ENCODE results near the gene ANO3. TPM values are rescaled to one million over a fixed set of nuclear protein-coding genes. Genes with fewer than 3 reads are reported as not detected.

The ANO3 gene
- total RNA-seq, 4 donors from 2014 or later = 0.13 to 0.63 (median 0.52) TPM

DNA sequence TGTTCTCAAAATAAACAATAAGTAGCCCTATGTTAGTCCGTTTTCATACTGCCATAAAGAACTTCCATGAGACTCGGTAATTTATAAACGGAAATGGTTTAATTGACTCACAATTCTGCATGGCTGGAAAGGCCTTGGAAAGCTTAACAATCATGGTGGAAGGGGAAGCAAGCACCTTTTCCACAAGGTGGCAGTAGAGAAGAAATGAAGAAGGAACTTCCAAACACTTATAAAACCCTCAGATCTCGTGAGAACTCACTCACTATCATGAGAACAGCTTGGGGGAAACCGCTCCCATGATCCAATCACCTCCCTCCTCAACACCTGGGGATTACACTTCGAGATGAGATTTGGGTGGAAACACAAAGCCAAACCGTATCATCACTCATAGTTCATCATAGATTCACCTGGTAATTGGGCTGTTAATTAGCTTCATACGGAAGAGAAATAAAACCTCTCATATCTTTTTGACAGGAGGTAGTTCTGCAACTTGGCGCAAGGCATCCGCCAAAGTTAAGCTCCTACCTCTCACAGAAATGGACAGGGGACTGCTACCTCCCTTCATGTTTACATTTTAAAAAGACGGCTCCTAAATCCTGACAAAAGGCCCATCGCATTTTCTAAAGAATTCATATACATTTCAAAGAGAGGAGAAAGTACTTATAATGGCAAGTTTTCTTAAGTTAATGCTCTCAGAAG lies 191.1 kb downstream of the ANO3 start:
- WGBS, 2 donors = 71 to 77% methylated on average over 12 of the region's 12 CpGs
- no peak overlapping the region for H3K4me3 ChIP-seq (replicated peaks in 1 of 3)
- H3K36me3 ChIP-seq = no peaks in the 10 kb centered on the region
- no peaks in the 10 kb centered on the region for H3K9me3 ChIP-seq
- intact Hi-C loops (cut with DNase I) = loop anchor here (10.0 kb wide), 1 partner anchor 122 kb away; no protein-coding TSS in a partner anchor
- peak in 1 of 2 donors; percentile 7 for DNase-seq
- no peak overlapping the region for H3K27ac ChIP-seq
- no peaks in the 10 kb centered on the region for H3K4me1 ChIP-seq
- no peaks in the 10 kb centered on the region for H3K27me3 ChIP-seq
- no peak for TF ChIP-seq POLR2A (IDR thresholded peaks at IDR 0.05)
- TF ChIP-seq, protein P1, sequence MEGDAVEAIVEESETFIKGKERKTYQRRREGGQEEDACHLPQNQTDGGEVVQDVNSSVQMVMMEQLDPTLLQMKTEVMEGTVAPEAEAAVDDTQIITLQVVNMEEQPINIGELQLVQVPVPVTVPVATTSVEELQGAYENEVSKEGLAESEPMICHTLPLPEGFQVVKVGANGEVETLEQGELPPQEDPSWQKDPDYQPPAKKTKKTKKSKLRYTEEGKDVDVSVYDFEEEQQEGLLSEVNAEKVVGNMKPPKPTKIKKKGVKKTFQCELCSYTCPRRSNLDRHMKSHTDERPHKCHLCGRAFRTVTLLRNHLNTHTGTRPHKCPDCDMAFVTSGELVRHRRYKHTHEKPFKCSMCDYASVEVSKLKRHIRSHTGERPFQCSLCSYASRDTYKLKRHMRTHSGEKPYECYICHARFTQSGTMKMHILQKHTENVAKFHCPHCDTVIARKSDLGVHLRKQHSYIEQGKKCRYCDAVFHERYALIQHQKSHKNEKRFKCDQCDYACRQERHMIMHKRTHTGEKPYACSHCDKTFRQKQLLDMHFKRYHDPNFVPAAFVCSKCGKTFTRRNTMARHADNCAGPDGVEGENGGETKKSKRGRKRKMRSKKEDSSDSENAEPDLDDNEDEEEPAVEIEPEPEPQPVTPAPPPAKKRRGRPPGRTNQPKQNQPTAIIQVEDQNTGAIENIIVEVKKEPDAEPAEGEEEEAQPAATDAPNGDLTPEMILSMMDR (IDR thresholded peaks at IDR 0.05) = peak in 5 of 6 experiments; percentile 16 to 52 (median 38)

DNA sequence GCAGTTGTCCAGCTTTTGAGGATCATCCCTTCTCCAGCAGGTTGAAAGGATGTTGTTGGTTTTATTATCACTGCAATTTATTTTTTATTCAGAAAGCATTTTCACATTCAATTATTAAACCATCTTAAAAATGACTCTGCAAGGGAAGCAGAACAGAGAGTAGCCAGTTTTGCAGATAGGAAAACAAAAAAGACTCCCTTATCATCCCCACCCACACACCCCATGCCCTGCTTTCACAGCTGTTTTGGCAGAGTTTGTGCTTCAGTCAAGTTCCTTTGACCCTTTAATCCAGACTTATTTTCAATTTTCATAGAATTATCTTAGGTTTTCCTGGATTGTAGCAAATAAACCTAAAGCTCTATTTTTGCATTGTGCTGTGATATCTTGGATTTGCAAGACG lies 195.8 kb downstream of the ANO3 start:
- Histone ChIP-seq H3K4me3 (replicated peaks in 1 of 3) (no peak overlapping the region), H3K9me3 (no peaks in the 10 kb centered on the region), H3K27ac (no peak overlapping the region), H3K36me3 (no peaks in the 10 kb centered on the region), H3K27me3 (no peaks in the 10 kb centered on the region), H3K4me1 (no peaks in the 10 kb centered on the region)
- WGBS, 2 donors = 72 to 84% methylated on average over 1 of the region's 1 CpG
- TF ChIP-seq, protein P1 (IDR thresholded peaks at IDR 0.05) = no peak
- TF ChIP-seq POLR2A (IDR thresholded peaks at IDR 0.05) = no peak
- no peak for DNase-seq
- intact Hi-C loops (cut with DNase I) = loop anchor here (10.0 kb wide), 1 partner anchor 117 kb away; no protein-coding TSS in a partner anchor

DNA sequence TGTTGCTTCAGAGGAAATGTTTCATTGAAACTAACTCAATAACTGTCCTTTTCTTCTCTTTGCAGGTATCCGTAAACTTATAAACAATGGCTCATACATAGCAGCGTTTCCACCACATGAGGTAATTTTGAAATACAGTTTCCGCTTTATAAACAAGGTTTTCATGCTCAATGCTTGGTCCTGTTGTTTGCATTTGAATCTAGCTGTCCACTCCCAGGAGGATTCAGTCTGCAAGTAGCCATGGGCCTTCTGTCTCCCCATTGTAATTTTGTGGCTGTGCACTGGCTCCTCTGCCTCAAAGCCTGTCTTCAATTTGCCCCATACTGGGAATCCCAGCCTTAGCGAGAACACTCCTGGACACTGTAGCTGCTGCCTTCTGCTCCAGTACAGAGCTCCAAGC lies 205.4 kb downstream of the ANO3 start:
- DNase-seq = no peak
- Histone ChIP-seq H3K36me3 (no peaks in the 10 kb centered on the region), H3K4me1 (no peaks in the 10 kb centered on the region), H3K9me3 (no peaks in the 10 kb centered on the region), H3K27ac (no peak overlapping the region), H3K27me3 (no peaks in the 10 kb centered on the region), H3K4me3 (replicated peaks in 1 of 3) (no peak overlapping the region)
- 88 to 92% methylated on average over 4 of the region's 4 CpGs for WGBS, 2 donors
- intact Hi-C loops (cut with DNase I) = no loop called here
- TF ChIP-seq POLR2A (IDR thresholded peaks at IDR 0.05) = no peak
- TF ChIP-seq, protein P1 (IDR thresholded peaks at IDR 0.05) = no peak

DNA sequence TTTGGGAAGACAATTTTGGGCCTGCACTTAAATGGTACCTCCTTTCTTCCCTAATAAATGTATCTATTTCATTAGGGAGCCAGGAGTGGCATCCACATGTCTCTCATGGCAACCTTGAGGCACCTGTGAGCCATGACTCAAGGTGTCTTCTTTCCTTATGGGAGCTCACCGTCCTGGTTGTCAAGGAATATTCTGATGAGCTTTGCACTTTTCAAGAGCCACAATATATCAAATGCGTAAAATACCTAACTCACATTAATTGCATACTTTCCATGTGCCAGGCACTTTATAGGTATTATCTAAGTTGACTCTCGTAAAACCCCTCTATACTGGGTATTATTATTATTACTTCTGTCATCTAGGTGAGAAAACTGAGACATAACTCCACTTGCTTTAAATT lies 207.6 kb downstream of the ANO3 start:
- WGBS, 2 donors = 94% methylated on average over 3 of the region's 3 CpGs
- no peaks in the 10 kb centered on the region for H3K36me3 ChIP-seq
- H3K27ac ChIP-seq = no peak overlapping the region
- H3K27me3 ChIP-seq = no peaks in the 10 kb centered on the region
- intact Hi-C loops (cut with DNase I) = no loop called here
- no peak for TF ChIP-seq POLR2A (IDR thresholded peaks at IDR 0.05)
- TF ChIP-seq, protein P1 (IDR thresholded peaks at IDR 0.05) = no peak
- no peaks in the 10 kb centered on the region for H3K9me3 ChIP-seq
- H3K4me3 ChIP-seq (replicated peaks in 1 of 3) = no peak overlapping the region
- H3K4me1 ChIP-seq = no peaks in the 10 kb centered on the region
- no peak for DNase-seq

DNA sequence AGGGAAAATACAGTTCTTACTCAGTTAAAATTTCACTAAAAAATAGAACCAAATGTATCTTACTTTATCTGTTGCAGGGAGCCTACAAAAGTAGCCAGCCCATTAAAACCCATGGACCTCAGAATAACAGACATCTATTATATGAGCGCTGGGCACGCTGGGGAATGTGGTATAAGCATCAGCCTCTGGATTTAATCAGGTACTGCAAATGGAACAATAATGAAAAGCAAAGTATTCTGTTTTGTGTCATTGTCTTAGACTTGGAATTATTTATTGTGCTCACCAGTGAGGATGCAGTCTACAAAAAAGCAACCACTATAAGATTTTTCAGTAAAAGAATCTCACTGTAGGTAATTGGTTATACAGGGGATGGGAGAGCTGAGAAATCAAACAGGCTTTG lies 209.9 kb downstream of the ANO3 start:
- H3K4me1 ChIP-seq = no peaks in the 10 kb centered on the region
- H3K4me3 ChIP-seq (replicated peaks in 1 of 3) = no peak overlapping the region
- H3K9me3 ChIP-seq = no peaks in the 10 kb centered on the region
- H3K27me3 ChIP-seq = no peaks in the 10 kb centered on the region
- TF ChIP-seq, protein P1 (IDR thresholded peaks at IDR 0.05) = no peak
- TF ChIP-seq POLR2A (IDR thresholded peaks at IDR 0.05) = no peak
- no peak for DNase-seq
- H3K27ac ChIP-seq = no peak overlapping the region
- intact Hi-C loops (cut with DNase I) = no loop called here
- 78 to 83% methylated on average over 2 of the region's 2 CpGs for WGBS, 2 donors
- no peaks in the 10 kb centered on the region for H3K36me3 ChIP-seq

Data from thyroid gland (tissue), 4 donors.